Activated T-cell treated with anti-CD3 and anti-CD28 coated beads for 48 hours (primary cell): ENCODE measurements around the gene SLC25A10.

ENCODE experiments used
- DNase-seq: peaks from one replicate; pipeline ENCODE4 v3.0.0-alpha.2; 2020; ENCODE audit warnings: low read depth

SLC25A10 gene

GRCh38 chr17:81706757-81707624, 5.1 kb upstream of the SLC25A10 start:
- DNase-seq = no peak

- DNase-seq = no peak
Measured at GRCh38 chr17:81707725-81708646, 4.1 kb upstream of the SLC25A10 start.

- DNase-seq = no peak
Measured at GRCh38 chr17:81708739-81709185, 3.3 kb upstream of the SLC25A10 start.

GRCh38 chr17:81710514-81711308, 1.4 kb upstream of the SLC25A10 start:
- no peak for DNase-seq

- DNase-seq = no peak
Measured at GRCh38 chr17:81712468-81713003, 452 bp downstream of the SLC25A10 start.

GRCh38 chr17:81713004-81713555, 996 bp downstream of the SLC25A10 start:
- DNase-seq = no peak

GRCh38 chr17:81713556-81714411, 1.7 kb downstream of the SLC25A10 start:
- DNase-seq = no peak

- no peak for DNase-seq
Measured at GRCh38 chr17:81714412-81715106, 2.5 kb downstream of the SLC25A10 start.

GRCh38 chr17:81715107-81715871, 3.2 kb downstream of the SLC25A10 start:
- no peak for DNase-seq

- DNase-seq = no peak
Measured at GRCh38 chr17:81715872-81716673, 4.0 kb downstream of the SLC25A10 start.

GRCh38 chr17:81716674-81716996, 4.6 kb downstream of the SLC25A10 start:
- DNase-seq = no peak

- no peak for DNase-seq
Measured at GRCh38 chr17:81717049-81717765, 5.1 kb downstream of the SLC25A10 start.

- no peak for DNase-seq
Measured at GRCh38 chr17:81717766-81718089, 5.6 kb downstream of the SLC25A10 start.

GRCh38 chr17:81719410-81720266, 7.6 kb downstream of the SLC25A10 start:
- DNase-seq = no peak

- no peak for DNase-seq
Measured at GRCh38 chr17:81720267-81721071, 8.4 kb downstream of the SLC25A10 start.
